ENCODE results near the gene LRP5. TPM values are rescaled to one million over a fixed set of nuclear protein-coding genes. Genes with fewer than 3 reads are reported as not detected.

LRP5 gene
- total RNA-seq, 3 donors from 2014 or later, result 23.6 to 48.8 (median 24.5) TPM

DNA sequence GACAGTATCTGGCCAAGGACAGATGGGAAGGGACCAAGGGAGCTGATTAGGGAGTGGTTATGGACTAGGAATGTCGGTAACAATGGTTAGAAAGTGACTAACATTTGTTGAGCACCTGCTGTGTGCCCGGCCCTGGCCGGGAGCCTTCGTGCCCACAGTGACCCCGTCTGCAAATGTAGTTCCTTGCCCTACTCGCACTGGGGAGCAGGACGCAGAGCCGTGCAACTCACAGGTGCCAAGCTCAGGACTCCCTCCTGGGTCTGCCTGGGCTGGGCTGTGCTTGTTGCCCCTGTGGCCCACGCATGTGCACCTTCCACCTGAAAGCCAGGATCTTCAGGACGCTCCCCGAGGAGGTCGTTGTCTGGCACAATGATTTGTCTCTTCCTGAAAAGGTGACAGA is 91.4 kb downstream of the LRP5 start:
- Histone ChIP-seq H3K9me3 (no peaks in the 10 kb centered on the region), H3K4me3 (no peak overlapping the region), H3K27ac (no peak overlapping the region), H3K27me3 (no peaks in the 10 kb centered on the region), H3K4me1 (peaks cover 7% of the 10 kb centered on the region in 2 donors), H3K36me3 (no peaks in the 10 kb centered on the region)
- no peak for TF ChIP-seq POLR2AphosphoS5 (IDR thresholded peaks at IDR 0.05)
- no peak for TF ChIP-seq CTCF (IDR thresholded peaks at IDR 0.05)
- no peak for TF ChIP-seq POLR2A (IDR thresholded peaks at IDR 0.05)
- intact Hi-C loops (cut with DNase I; ENCODE audit: low total_unique reads), result no loop called here
- no peak for DNase-seq (ENCODE audit: low spot score in 2 of 2)

GRCh38 chr11:68406324-68407313 is 94.2 kb downstream of the LRP5 start:
- Histone ChIP-seq H3K27me3 (no peaks in the 10 kb centered on the region), H3K36me3 (peaks cover 1% of the 10 kb centered on the region), H3K4me1 (no peaks in the 10 kb centered on the region), H3K9me3 (no peaks in the 10 kb centered on the region), H3K4me3 (no peak overlapping the region), H3K27ac (peak overlapping the region in 1 of 2 donors; percentile 61)
- intact Hi-C loops (cut with DNase I; ENCODE audit: low total_unique reads), result no loop called here
- no peak for TF ChIP-seq POLR2A (IDR thresholded peaks at IDR 0.05)
- TF ChIP-seq CTCF (IDR thresholded peaks at IDR 0.05), result no peak
- no peak for TF ChIP-seq POLR2AphosphoS5 (IDR thresholded peaks at IDR 0.05)
- DNase-seq (ENCODE audit: low spot score in 2 of 2), result no peak

GRCh38 chr11:68408512-68408911 is 96.1 kb downstream of the LRP5 start:
- Histone ChIP-seq H3K9me3 (no peaks in the 10 kb centered on the region), H3K27me3 (no peaks in the 10 kb centered on the region), H3K4me3 (no peak overlapping the region), H3K36me3 (peaks cover 3% of the 10 kb centered on the region), H3K4me1 (no peaks in the 10 kb centered on the region), H3K27ac (no peak overlapping the region)
- intact Hi-C loops (cut with DNase I; ENCODE audit: low total_unique reads), result no loop called here
- TF ChIP-seq CTCF (IDR thresholded peaks at IDR 0.05), result no peak
- no peak for TF ChIP-seq POLR2AphosphoS5 (IDR thresholded peaks at IDR 0.05)
- no peak for TF ChIP-seq POLR2A (IDR thresholded peaks at IDR 0.05)
- no peak for DNase-seq (ENCODE audit: low spot score in 2 of 2)

DNA sequence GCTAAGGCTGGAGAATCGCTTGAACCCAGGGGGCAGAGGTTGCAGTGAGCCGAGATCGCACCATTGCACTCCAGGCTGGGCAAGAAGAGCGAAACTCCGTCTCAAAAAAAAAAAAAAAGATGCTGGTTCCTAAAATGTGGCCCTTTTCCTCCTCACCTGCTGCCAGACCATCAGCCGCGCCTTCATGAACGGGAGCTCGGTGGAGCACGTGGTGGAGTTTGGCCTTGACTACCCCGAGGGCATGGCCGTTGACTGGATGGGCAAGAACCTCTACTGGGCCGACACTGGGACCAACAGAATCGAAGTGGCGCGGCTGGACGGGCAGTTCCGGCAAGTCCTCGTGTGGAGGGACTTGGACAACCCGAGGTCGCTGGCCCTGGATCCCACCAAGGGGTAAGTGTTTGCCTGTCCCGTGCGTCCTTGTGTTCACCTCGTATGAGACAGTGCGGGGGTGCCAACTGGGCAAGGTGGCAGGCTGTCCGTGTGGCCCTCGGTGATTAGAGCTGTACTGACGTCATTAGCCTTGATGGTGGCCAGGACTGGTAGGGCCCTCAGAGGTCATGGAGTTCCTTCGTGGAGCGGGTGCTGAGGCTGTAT is 97.5 kb downstream of the LRP5 start:
- Histone ChIP-seq H3K9me3 (no peaks in the 10 kb centered on the region), H3K27ac (no peak overlapping the region), H3K4me3 (no peak overlapping the region), H3K36me3 (peaks cover 3% of the 10 kb centered on the region), H3K4me1 (no peaks in the 10 kb centered on the region), H3K27me3 (no peaks in the 10 kb centered on the region)
- intact Hi-C loops (cut with DNase I; ENCODE audit: low total_unique reads), result no loop called here
- DNase-seq (ENCODE audit: low spot score in 2 of 2), result no peak
- TF ChIP-seq CTCF (IDR thresholded peaks at IDR 0.05) (no peak), POLR2A (IDR thresholded peaks at IDR 0.05) (no peak), POLR2AphosphoS5 (IDR thresholded peaks at IDR 0.05) (no peak)

GRCh38 chr11:68411501-68411991 is 99.2 kb downstream of the LRP5 start:
- no peak overlapping the region for H3K4me3 ChIP-seq
- TF ChIP-seq POLR2A (IDR thresholded peaks at IDR 0.05) (no peak), POLR2AphosphoS5 (IDR thresholded peaks at IDR 0.05) (no peak), CTCF (IDR thresholded peaks at IDR 0.05) (no peak)
- H3K36me3 ChIP-seq, result peaks cover 3% of the 10 kb centered on the region
- no peaks in the 10 kb centered on the region for H3K9me3 ChIP-seq
- no peak for DNase-seq (ENCODE audit: low spot score in 2 of 2)
- no peaks in the 10 kb centered on the region for H3K4me1 ChIP-seq
- intact Hi-C loops (cut with DNase I; ENCODE audit: low total_unique reads), result no loop called here
- H3K27me3 ChIP-seq, result no peaks in the 10 kb centered on the region
- peak overlapping the region in 1 of 2 donors; percentile 44 for H3K27ac ChIP-seq
